Thymus (tissue), 11 donors: ENCODE results near the gene RPS5. TPM values are rescaled to one million over a fixed set of nuclear protein-coding genes. Genes with fewer than 3 reads are reported as not detected.
"Not testable (repeated sequence)": the region's sequence is repeated elsewhere in the genome, so short reads cannot be mapped to it uniquely, and the experiment has no call there.

Source experiments
- DNase-seq, 9 donors: peaks; one replicate each; pipeline ENCODE4 v3.0.0-alpha.2; 2013; ENCODE audit warnings: low spot score in 9 of 9, low read depth in 6 of 9, missing footprints in 1 of 9
- H3K27ac ChIP-seq, 2 donors: one replicate each; pipeline ENCODE4 v1.5.1; 2013; ENCODE audit warnings: control low read depth in 1 of 2, low read depth in 1 of 2, low read length in 1 of 2, mild to moderate bottlenecking in 1 of 2, moderate library complexity in 1 of 2
- H3K27me3 ChIP-seq, 2 donors: one replicate each; pipeline ENCODE4 v1.5.1; 2013; ENCODE audit warnings: low read length in 1 of 2; ENCODE audit not compliant: control insufficient read depth in 2 of 2, insufficient read depth in 1 of 2
- H3K36me3 ChIP-seq, 2 donors: one replicate each; pipeline ENCODE4 v1.5.1; 2013; ENCODE audit warnings: low read length in 1 of 2, mild to moderate bottlenecking in 1 of 2, moderate library complexity in 1 of 2; ENCODE audit not compliant: control insufficient read depth in 2 of 2, insufficient read depth in 2 of 2
- H3K4me1 ChIP-seq, 2 donors: one replicate each; pipeline ENCODE4 v1.5.1; 2013; ENCODE audit warnings: low read length in 2 of 2; ENCODE audit not compliant: control insufficient read depth in 2 of 2, insufficient read depth in 2 of 2
- H3K4me3 ChIP-seq, 2 donors: one replicate each; pipeline ENCODE4 v1.5.1; 2013; ENCODE audit warnings: low read length in 2 of 2, control low read depth in 1 of 2, mild to moderate bottlenecking in 1 of 2
- H3K9me3 ChIP-seq, 2 donors: one replicate each; pipeline ENCODE4 v1.5.1; 2013; ENCODE audit warnings: low read length in 1 of 2, mild to moderate bottlenecking in 1 of 2; ENCODE audit not compliant: control insufficient read depth in 2 of 2, insufficient read depth in 1 of 2
- WGBS: extraction: QIAGEN DNeasy Blood & Tissue Kit; methylation state at CpG from one replicate; pipeline ENCODE4 v1.1.7; 2013; 5-methylcytosine and 5-hydroxymethylcytosine counted together
- polyA plus RNA-seq: library from polyadenylated mRNA; stranded (reverse); fragments of 200-250 nt; gene quantifications from one replicate; pipeline ENCODE4 v1.2.3, GENCODE V29; 2013
- total RNA-seq: library from RNA; stranded (reverse); fragments of 120-200 nt; gene quantifications from one replicate; pipeline ENCODE4 v1.2.4, GENCODE V29; 2013
- donor health status: healthy.

The RPS5 gene
- total and polyA plus RNA-seq, 2 donors: 942 to 1,573 TPM

DNA sequence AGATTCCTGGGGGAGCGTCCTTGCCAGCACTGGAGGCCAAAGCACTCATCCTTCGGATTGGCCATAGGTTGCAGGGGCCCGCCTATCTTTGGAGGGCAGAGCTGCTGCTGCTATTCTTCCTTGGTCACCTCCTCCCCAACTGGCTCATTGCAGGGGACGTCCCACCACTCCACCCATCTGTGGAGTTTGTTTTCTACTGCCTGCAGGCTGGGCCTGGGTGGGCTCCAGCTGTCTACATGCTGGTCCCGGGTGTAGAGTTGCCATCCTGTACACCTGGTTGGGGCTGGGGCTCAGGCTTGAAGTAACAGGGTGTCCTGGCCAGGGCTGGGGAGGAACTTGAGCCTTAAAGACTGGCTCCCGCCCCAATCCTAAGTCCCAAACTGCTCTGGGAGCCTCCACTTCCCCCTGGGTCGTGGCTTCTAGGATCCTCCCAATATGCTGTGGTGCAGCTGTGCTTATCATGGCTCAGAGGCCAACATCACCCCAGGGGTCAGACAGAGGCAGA is 10.5 kb downstream of the RPS5 start:
- peaks cover 27 to 30% of the 10 kb centered on the region in 2 donors for H3K36me3 ChIP-seq
- peaks cover 27 to 39% of the 10 kb centered on the region in 2 donors for H3K27me3 ChIP-seq
- peaks cover 11% of the 10 kb centered on the region in 2 donors for H3K4me1 ChIP-seq
- H3K9me3 ChIP-seq: no peaks in the 10 kb centered on the region
- H3K27ac ChIP-seq: no peak overlapping the region
- WGBS: 88% methylated on average over 7 of the region's 7 CpGs
- no peak overlapping the region for H3K4me3 ChIP-seq
- no peak for DNase-seq

DNA sequence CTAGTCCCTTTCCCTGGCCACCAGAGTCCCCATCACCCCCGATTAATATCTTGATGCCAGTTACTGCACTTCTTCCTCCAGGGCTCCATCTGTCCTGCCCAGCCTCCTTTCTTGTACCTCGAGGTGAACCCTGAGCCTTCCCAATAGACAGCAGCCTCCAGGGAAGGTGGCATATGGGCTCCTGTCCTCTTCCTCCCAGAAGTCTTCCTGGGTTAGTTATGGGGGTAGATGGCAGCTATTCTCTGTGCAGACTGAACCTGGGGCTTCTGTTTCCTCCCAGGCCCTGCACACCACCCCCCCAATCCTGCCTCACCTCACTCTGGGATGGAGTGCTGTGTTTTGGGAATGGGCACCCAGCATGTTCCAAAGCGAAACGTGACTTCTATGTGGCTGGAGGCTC is 11.0 kb downstream of the RPS5 start:
- no peak overlapping the region for H3K4me3 ChIP-seq
- H3K27me3 ChIP-seq: peaks cover 27 to 39% of the 10 kb centered on the region in 2 donors
- peaks cover 11% of the 10 kb centered on the region in 2 donors for H3K4me1 ChIP-seq
- H3K9me3 ChIP-seq: no peaks in the 10 kb centered on the region
- 86% methylated on average over 4 of the region's 4 CpGs for WGBS
- DNase-seq: no peak
- H3K36me3 ChIP-seq: peaks cover 22 to 25% of the 10 kb centered on the region in 2 donors
- H3K27ac ChIP-seq: no peak overlapping the region

DNA sequence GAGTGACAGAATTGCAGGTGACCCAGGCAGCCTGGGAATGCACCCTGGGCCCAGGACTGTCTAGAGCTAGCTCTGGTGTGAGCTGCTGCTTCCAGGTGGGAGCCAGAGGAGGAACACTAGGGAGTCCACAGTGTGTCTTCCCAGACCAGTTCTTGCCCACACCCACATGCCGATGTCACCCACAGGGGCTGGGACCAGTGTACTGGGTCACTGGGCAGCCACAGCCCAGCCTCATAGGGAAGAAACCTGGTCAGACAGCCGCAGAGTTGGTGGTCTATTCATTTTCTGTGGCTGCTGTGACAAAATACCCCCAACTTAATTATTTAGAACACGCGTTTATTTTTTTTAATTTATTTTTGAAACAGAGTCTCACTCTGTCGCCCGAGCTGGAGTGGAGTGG is 11.5 kb downstream of the RPS5 start:
- no peak overlapping the region for H3K27ac ChIP-seq
- 96% methylated on average over 6 of the region's 6 CpGs for WGBS
- H3K36me3 ChIP-seq: peaks cover 18 to 20% of the 10 kb centered on the region in 2 donors
- no peaks in the 10 kb centered on the region for H3K9me3 ChIP-seq
- H3K27me3 ChIP-seq: peaks cover 27 to 39% of the 10 kb centered on the region in 2 donors
- H3K4me1 ChIP-seq: peaks cover 11% of the 10 kb centered on the region in 2 donors
- no peak for DNase-seq
- H3K4me3 ChIP-seq: no peak overlapping the region

DNA sequence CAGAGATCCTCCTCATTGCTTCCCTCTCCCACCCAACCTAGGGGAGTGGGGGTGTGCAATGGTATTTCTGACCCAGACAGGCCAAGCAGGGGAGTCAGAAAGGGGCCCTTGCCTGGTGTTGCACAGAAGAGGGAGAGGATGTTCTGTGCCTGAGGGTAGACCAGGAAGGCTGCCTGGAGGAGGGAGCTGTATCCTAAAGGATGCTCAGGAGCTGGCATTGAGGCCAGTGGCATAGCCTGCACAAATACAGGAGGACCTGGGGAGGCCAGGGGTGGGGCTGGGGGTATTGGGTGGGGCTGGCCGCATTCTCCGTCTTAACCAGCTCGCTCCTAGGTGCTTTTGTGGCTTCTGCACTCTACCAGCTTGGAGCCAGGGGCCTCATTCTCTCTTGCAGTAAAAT is 12.8 kb downstream of the RPS5 start:
- Histone ChIP-seq H3K27ac (no peak overlapping the region), H3K9me3 (no peaks in the 10 kb centered on the region), H3K4me1 (peaks cover 11% of the 10 kb centered on the region in 2 donors), H3K27me3 (peaks cover 27 to 39% of the 10 kb centered on the region in 2 donors), H3K36me3 (peaks cover 4 to 7% of the 10 kb centered on the region in 2 donors), H3K4me3 (no peak overlapping the region)
- no peak for DNase-seq
- WGBS: 98% methylated on average over 3 of the region's 3 CpGs

DNA sequence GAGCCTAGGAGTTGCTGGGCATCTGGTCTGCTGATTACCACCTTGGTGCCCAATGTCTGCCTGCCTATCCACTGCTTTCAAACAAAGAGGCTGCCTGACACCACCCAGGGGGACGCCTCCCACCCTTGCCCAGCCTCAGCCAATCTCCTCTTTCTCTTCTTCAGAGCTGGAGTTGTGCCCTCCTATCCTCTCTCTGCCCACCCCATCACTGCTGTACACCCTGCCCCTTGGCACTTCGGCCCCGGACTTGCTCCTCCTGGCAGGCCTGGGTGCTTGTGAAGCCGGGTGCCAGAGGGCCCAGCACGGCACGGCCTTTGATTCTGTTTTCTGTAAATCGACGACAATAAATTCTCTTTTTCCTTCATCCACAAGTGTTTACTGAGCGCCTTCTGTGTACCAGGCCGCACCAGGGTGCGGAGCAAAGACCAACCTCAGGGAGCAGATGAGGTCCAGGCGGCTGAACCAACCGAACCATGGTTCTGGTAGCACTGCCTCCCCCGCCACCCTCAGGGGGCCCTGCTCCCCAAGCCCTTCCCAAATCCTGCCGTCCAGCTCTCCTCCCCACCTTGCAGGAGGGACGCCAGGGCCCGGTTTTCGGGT is 13.3 kb downstream of the RPS5 start:
- 75% methylated on average over 18 of the region's 18 CpGs for WGBS
- no peak for DNase-seq
- H3K27ac ChIP-seq: no peak overlapping the region
- H3K27me3 ChIP-seq: peaks cover 25 to 34% of the 10 kb centered on the region in 2 donors
- no peaks in the 10 kb centered on the region for H3K9me3 ChIP-seq
- H3K4me1 ChIP-seq: peaks cover 11% of the 10 kb centered on the region in 2 donors
- H3K4me3 ChIP-seq: peak overlapping the region; percentile 22 to 43
- peaks cover 0 to 2% of the 10 kb centered on the region in 2 donors for H3K36me3 ChIP-seq

DNA sequence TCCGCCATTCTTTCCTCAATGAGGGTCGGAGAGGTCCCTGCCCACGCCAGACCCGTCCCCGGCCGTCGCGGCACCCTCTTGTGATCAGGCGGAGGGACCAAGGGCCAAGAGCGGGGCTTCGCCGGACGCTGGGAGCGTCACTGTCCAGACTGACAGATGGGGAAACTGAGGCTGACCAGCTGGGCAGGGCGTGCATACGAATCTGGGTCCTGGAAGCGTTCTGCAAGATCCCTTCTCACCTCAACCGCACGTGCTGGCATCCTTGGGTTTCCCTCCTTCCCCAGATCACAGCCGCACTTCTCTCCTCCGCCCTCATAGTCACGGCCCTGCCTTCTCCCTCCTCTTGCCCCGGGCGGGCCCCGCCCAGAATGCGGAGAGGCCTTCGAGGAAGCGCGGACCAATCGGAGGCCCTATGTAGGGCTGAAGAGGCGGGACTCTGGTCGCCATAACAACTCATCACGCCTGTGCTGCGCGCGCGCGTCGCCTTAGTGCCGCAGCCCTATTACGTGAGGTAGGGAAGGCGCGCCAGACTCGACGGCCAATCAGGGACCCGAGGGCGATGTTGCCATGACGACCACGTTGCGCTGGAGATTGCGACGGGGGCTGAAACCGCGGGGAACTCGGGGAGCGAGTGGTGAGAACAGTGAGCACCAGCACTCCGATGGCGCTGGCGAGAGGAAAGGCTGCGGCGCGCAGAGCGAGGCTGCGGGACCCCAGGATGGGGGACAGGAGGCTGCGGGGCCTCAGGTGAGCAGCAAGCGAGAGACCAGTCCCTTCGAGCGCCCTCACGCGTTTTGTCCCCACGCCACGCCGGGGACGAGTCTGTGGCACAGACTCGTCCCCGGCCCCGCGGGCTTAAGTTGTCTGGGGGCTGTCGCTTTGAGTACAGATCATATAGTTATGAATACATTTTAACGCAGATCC is 14.1 kb downstream of the RPS5 start:
- no peaks in the 10 kb centered on the region for H3K9me3 ChIP-seq
- peaks cover 11% of the 10 kb centered on the region in 2 donors for H3K4me1 ChIP-seq
- peak; percentile 97 to 100 (median 100) for DNase-seq
- peak overlapping the region; percentile 68 to 87 for H3K27ac ChIP-seq
- peak overlapping the region; percentile 55 to 60 for H3K4me3 ChIP-seq
- H3K36me3 ChIP-seq: no peaks in the 10 kb centered on the region
- H3K27me3 ChIP-seq: peaks cover 17 to 26% of the 10 kb centered on the region in 2 donors
- 5% methylated on average over 80 of the region's 80 CpGs for WGBS

DNA sequence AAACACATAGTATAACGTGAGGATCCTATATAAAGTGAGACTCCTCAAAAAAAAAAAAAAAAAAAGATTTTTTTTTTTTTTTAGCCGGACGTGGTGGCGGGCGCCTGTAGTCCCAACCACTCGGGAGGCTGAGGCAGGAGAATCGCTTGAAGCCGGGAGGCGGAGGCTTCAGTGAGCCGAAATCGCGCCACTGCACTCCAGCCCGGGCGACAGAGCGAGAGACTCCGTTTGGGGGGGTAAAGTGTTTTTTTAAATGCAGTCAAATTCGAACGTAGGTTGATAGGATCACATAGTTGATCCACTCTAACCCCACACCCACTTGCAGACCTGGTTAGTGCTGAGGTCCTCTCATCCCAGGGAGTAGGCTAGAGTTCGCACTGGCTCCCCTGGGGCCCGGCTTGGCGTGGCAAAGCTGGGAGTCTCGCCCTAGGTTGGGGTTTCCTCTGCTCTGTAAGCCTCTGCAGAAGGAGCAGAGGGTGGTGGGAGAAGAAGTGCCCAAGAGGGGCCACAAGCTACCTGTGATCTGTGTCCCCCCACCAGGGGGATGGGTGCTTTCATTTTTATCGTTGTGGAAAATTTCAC is 14.9 kb downstream of the RPS5 start:
- Histone ChIP-seq H3K27ac (no peak overlapping the region), H3K9me3 (no peaks in the 10 kb centered on the region)

DNA sequence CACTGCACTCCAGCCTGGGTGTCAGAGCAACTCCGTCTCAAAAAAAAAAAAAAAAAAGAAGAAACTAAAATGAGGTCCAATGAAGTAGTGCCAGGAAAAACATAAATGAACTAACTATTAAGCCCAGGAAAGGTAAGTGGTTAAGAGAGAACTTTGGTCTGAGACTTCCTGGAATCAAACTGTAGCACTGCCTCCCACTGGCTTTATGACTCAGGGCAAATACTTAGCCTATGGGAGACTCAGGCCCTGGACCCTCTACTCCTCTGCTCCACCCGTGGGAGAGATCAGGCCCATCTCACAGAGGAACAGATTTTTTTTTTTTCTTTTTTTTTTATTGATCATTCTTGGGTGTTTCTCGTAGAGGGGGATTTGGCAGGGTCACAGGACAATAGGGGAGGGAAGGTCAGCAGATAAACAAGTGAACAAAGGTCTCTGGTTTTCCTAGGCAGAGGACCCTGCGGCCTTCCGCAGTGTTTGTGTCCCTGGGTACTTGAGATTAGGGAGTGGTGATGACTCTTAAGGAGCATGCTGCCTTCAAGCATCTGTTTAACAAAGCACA is 16.9 kb downstream of the RPS5 start:
- H3K27me3 ChIP-seq, H3K9me3 ChIP-seq, DNase-seq, H3K4me3 ChIP-seq, H3K27ac ChIP-seq, H3K36me3 ChIP-seq: not testable (repeated sequence)
- 84% methylated on average over 5 of the region's 5 CpGs for WGBS
- H3K4me1 ChIP-seq: peaks cover 24 to 25% of the 10 kb centered on the region in 2 donors

More for the DNA sequence above, 14.9 kb downstream of the RPS5 start:
- WGBS: 39% methylated on average over 23 of the region's 23 CpGs
- peak overlapping the region; percentile 55 to 60 for H3K4me3 ChIP-seq
- peaks cover 11 to 13% of the 10 kb centered on the region in 2 donors for H3K4me1 ChIP-seq
- peaks cover 10 to 21% of the 10 kb centered on the region in 2 donors for H3K27me3 ChIP-seq
- H3K36me3 ChIP-seq: no peaks in the 10 kb centered on the region
- DNase-seq: no peak
